Measurements from ENCODE around the gene HOXB2. TPM values are rescaled to one million over a fixed set of nuclear protein-coding genes. Genes with fewer than 3 reads are reported as not detected.

HOXB2 gene
- total RNA-seq, 4 donors from 2014 or later: 36.3 to 86.4 (median 63.4) TPM

DNA sequence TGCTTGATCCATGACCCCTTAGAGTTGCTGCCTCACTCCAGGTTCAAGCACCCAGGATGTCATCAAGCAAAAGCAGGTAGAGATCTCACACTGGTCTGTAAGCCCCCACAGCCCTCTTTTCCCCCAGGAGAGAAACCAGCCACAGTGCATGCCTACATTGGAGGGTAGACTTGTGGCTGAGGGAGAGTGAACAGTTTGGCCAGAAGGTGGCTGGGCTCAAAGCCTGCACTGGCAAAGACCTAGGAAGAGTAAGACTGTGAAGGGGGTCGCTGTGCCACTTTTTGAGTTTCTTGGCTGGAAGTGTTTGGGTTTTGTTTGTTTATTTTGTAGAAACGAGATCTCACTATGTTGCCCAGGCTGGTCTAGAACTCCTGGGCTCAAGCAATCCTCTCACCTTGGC is 42.6 kb downstream of the HOXB2 start:
- Histone ChIP-seq H3K4me1 (peaks cover 0 to 35% (median 17%) of the 10 kb centered on the region in 4 donors), H3K27ac (replicated peaks in 1 of 4) (no peak overlapping the region), H3K27me3 (no peaks in the 10 kb centered on the region), H3K4me3 (no peak overlapping the region), H3K9me3 (no peaks in the 10 kb centered on the region), H3K36me3 (no peaks in the 10 kb centered on the region)
- 80% methylated on average over 1 of the region's 2 CpGs for WGBS
- no peak for DNase-seq (ENCODE audit: extremely low spot score)
- intact Hi-C loops (cut with DNase I): no loop called here
- TF ChIP-seq POLR2AphosphoS5 (IDR thresholded peaks at IDR 0.05) (no peak), EP300 (IDR thresholded peaks at IDR 0.05) (no peak), POLR2A (IDR thresholded peaks at IDR 0.05; ENCODE audit: low read depth) (no peak), CTCF (IDR thresholded peaks at IDR 0.05) (no peak)

DNA sequence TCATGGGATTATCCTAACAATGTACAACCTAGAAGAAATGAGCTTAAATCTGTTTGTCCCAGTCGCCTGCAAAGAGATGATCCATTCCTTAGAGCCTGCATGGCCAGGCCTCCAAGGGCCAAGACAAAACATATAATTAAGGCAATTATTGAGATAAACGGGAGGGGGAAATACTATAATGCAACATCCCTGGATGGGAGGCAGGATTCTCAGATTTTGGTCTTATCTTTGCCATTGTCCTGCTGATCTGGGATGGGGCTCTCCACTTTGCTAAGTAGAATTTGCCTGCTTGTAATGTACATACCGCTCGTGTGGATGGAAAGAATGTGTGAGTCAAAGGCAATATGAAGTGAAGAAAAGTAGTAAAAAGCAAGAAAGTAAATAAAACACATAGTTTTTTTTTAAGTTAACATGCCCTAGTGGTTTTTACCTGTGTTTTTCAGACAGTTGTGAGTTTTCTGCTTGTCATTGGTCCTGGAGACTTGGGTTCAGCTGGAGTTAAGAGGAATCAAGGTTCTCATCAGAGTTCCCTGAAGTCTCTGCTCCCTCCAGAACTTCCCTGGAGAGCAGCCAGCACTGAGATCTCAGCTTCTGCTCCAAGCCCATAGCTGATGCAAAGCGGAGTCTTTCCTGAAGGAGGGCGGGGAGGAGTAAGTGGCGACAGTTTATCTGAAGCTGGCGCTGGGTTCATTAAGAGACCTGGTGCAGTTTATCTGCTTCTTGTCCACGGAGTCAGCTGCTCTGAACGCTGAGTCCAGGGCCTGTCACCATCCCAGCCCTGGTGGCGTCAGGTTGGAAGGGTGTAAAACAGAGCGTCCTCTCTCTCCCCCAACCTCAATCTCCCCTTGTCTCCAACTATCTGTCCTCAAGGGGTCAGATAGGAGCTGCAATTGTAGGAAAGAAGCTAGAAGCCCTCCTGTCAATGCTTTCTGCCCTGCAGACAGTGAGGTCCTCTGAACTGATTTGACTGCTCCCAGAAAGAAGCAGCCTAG is 44.2 kb downstream of the HOXB2 start:
- H3K4me3 ChIP-seq: no peak overlapping the region
- intact Hi-C loops (cut with DNase I): no loop called here
- TF ChIP-seq CTCF (IDR thresholded peaks at IDR 0.05) (peak; percentile 15 to 29 (median 29)), POLR2A (IDR thresholded peaks at IDR 0.05; ENCODE audit: low read depth) (no peak), POLR2AphosphoS5 (IDR thresholded peaks at IDR 0.05) (no peak)
- peak overlapping the region in 2 of 4 donors; percentile 47 to 57 for H3K27ac ChIP-seq (replicated peaks in 1 of 4)
- H3K9me3 ChIP-seq: no peaks in the 10 kb centered on the region
- 65% methylated on average over 8 of the region's 12 CpGs for WGBS
- no peaks in the 10 kb centered on the region for H3K36me3 ChIP-seq
- DNase-seq (ENCODE audit: extremely low spot score): no peak
- H3K4me1 ChIP-seq: peaks cover 0 to 30% (median 14%) of the 10 kb centered on the region in 4 donors
- H3K27me3 ChIP-seq: no peaks in the 10 kb centered on the region

DNA sequence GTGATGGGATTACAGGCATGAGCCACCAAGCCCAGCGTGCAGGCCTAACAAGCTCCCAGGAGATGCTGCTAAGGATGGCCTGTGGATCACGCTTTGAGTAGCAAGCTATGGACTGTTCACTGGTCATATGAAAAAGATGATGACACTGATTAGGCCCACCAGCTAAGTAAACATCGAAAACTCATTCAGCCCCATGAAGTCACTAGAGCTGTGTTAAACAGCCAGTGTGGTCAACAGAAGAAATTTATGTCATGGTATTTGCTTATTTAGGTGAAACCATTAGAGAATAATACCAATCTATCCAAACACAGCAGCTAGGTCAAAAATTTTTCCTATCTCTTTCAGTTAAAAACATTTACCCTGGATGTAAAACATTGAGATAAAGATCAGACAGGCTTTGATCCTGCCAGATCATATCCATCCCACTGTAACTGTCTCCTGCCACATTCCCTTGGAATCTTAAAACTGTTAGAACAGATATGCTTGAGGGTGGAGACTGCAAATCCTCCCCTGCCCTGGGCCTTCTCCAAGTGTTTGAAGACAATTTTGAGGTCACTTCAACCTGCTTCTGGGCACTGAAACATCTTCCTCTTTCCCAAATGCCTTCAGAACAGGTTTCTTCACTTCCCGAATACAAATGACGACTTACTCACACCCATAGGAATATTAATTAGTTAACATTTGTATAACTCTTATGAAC is 45.0 kb downstream of the HOXB2 start:
- TF ChIP-seq CTCF (IDR thresholded peaks at IDR 0.05): no peak
- no peak for TF ChIP-seq POLR2A (IDR thresholded peaks at IDR 0.05; ENCODE audit: low read depth)
- TF ChIP-seq EP300 (IDR thresholded peaks at IDR 0.05): no peak
- no peak for TF ChIP-seq POLR2AphosphoS5 (IDR thresholded peaks at IDR 0.05)
- Histone ChIP-seq H3K9me3 (no peaks in the 10 kb centered on the region), H3K4me1 (peaks cover 0 to 26% (median 13%) of the 10 kb centered on the region in 4 donors), H3K27me3 (no peaks in the 10 kb centered on the region), H3K4me3 (no peak overlapping the region), H3K36me3 (no peaks in the 10 kb centered on the region), H3K27ac (replicated peaks in 1 of 4) (no peak overlapping the region)
- intact Hi-C loops (cut with DNase I): no loop called here
- no peak for DNase-seq (ENCODE audit: extremely low spot score)
- 90% methylated on average over 4 of the region's 5 CpGs for WGBS

- TF ChIP-seq EP300 (IDR thresholded peaks at IDR 0.05): no peak
- Histone ChIP-seq H3K4me3 (no peak overlapping the region), H3K9me3 (no peaks in the 10 kb centered on the region), H3K27me3 (no peaks in the 10 kb centered on the region), H3K36me3 (no peaks in the 10 kb centered on the region), H3K4me1 (peaks cover 0 to 28% (median 13%) of the 10 kb centered on the region in 4 donors), H3K27ac (replicated peaks in 1 of 4) (no peak overlapping the region)
- 100% methylated on average over 3 of the region's 3 CpGs for WGBS
- intact Hi-C loops (cut with DNase I): no loop called here
- DNase-seq (ENCODE audit: extremely low spot score): no peak
Measured at GRCh38 chr17:48499248-48499647, 45.7 kb downstream of the HOXB2 start.
